Activated T-cell treated with anti-CD3 and anti-CD28 coated beads, Interleukin-2, amount 50 U/mL, for 72 hours (primary cell): ENCODE data around the gene VPS35L. TPM values are rescaled to one million over a fixed set of nuclear protein-coding genes. Genes with fewer than 3 reads are reported as not detected.

Experiments
- ATAC-seq, 2 donors: fragments of 150-1000 bp; cut with Tn5 transposase; replicated peaks in 1 of 2; 2 replicates each; pipeline ENCODE4 v1.10.0; 2021; ENCODE audit warnings: moderate library complexity in 2 of 2, mild to moderate bottlenecking in 1 of 2
- DNase-seq, 2 donors: peaks; one replicate each; pipeline ENCODE4 v3.0.0; 2021 to 2022; ENCODE audit warnings: mixed read lengths in 1 of 2
- H3K27ac Mint-ChIP-seq: one replicate; pipeline ENCODE4 v1.8.0; 2022; ENCODE audit warnings: mild to moderate bottlenecking, moderate library complexity, mixed read lengths
- H3K27me3 Mint-ChIP-seq: one replicate; pipeline ENCODE4 v1.8.0; 2022; ENCODE audit warnings: low read depth, mixed read lengths
- H3K36me3 Mint-ChIP-seq, 2 donors: one replicate each; pipeline ENCODE4 v1.8.0; 2022; ENCODE audit warnings: mixed read lengths in 2 of 2, mild to moderate bottlenecking in 1 of 2; ENCODE audit not compliant: insufficient read depth in 2 of 2
- H3K4me1 Mint-ChIP-seq: one replicate; pipeline ENCODE4 v1.8.0; 2022; ENCODE audit warnings: low read depth, mixed read lengths
- H3K4me3 Mint-ChIP-seq, 2 donors: one replicate each; pipeline ENCODE4 v1.8.0; 2022; ENCODE audit warnings: mild to moderate bottlenecking in 2 of 2, mixed read lengths in 2 of 2, moderate library complexity in 2 of 2
- H3K9me3 Mint-ChIP-seq, 2 donors: one replicate each; pipeline ENCODE4 v1.8.0; 2022; ENCODE audit warnings: mixed read lengths in 2 of 2
- total RNA-seq, 2 donors: library from RNA; stranded (reverse); gene quantifications; one replicate each; pipeline ENCODE4 v1.2.3, GENCODE V29; 2022

The VPS35L gene
- total RNA-seq, 2 donors from 2014 or later: 46.5 to 57.8 TPM

DNA sequence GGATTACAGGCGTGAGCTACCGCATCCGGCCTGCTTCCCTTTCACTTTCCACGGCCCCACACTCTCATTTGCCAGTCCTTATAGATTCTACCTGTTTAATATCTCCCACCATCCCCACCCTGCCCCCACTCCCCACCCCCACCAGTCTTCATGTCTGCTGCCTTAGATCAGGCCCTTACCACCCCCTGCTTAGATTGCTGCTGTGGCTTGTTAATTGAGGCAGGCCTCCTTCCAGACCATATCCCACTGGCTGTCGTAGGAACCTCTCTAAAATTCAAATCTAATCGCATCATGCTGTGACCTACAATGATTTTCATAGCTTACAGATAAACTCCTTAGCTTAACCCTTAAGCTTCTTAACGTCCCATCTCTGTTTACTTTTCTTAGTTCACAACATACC, 167.5 kb downstream of the VPS35L start:
- H3K27ac Mint-ChIP-seq: no peak overlapping the region
- ATAC-seq (no peak), DNase-seq (no peak)
- H3K36me3 Mint-ChIP-seq: no peaks in the 10 kb centered on the region
- no peaks in the 10 kb centered on the region for H3K9me3 Mint-ChIP-seq
- peaks cover 7% of the 10 kb centered on the region for H3K4me1 Mint-ChIP-seq
- no peaks in the 10 kb centered on the region for H3K27me3 Mint-ChIP-seq
- H3K4me3 Mint-ChIP-seq: no peak overlapping the region

DNA sequence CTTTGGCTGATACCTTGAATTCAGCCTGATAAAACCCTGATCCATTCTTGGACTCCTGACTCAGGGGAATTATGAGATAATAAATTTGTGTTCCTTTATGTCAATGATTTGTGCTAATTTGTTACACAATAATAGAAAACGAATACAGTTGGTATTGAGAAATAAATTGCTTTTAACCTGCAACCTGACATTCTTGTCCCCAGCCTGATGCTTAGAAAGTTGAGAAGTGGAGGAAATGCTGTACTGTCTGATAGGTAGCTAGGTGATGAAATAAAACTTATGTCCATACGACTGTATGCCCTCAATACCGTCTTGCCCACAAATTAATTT, 173.1 kb downstream of the VPS35L start:
- no peak overlapping the region for H3K4me3 Mint-ChIP-seq
- ATAC-seq (no peak), DNase-seq (no peak)
- H3K27me3 Mint-ChIP-seq: no peaks in the 10 kb centered on the region
- H3K27ac Mint-ChIP-seq: no peak overlapping the region
- H3K36me3 Mint-ChIP-seq: no peaks in the 10 kb centered on the region
- no peaks in the 10 kb centered on the region for H3K9me3 Mint-ChIP-seq
- H3K4me1 Mint-ChIP-seq: no peaks in the 10 kb centered on the region

DNA sequence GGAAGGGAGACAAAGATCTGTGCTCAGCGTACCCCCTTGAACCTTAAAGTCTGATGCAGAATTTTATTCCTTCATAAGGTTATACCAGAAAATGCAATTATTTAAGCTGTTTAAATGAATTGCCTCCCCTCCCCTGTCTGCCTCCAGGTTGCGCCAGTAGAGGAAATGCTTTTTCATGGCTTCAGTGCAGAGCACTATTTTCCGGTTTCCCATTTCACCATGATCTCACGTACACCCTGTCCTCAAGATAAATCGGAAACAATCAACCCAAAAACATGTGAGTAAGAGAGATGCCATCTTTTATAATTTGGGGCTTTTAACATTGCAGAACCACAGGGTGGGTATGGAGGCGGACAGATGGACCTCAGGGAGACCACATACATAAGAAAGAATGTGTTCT, 178.0 kb downstream of the VPS35L start:
- Mint-ChIP-seq H3K36me3 (no peaks in the 10 kb centered on the region), H3K4me3 (no peak overlapping the region), H3K9me3 (no peaks in the 10 kb centered on the region), H3K27me3 (no peaks in the 10 kb centered on the region), H3K27ac (no peak overlapping the region), H3K4me1 (no peaks in the 10 kb centered on the region)
- ATAC-seq (no peak), DNase-seq (no peak)

- ATAC-seq (no peak), DNase-seq (no peak)
- H3K36me3 Mint-ChIP-seq: no peaks in the 10 kb centered on the region
- no peak overlapping the region for H3K4me3 Mint-ChIP-seq
- no peaks in the 10 kb centered on the region for H3K4me1 Mint-ChIP-seq
- H3K27me3 Mint-ChIP-seq: no peaks in the 10 kb centered on the region
- H3K9me3 Mint-ChIP-seq: no peaks in the 10 kb centered on the region
- H3K27ac Mint-ChIP-seq: no peak overlapping the region
These were observed 179.8 kb downstream of the VPS35L start for GRCh38 chr16:19735074-19735867.

GRCh38 chr16:19737306-19738038, 182.0 kb downstream of the VPS35L start:
- Mint-ChIP-seq H3K4me1 (no peaks in the 10 kb centered on the region), H3K27me3 (no peaks in the 10 kb centered on the region), H3K9me3 (no peaks in the 10 kb centered on the region), H3K36me3 (no peaks in the 10 kb centered on the region), H3K4me3 (no peak overlapping the region), H3K27ac (no peak overlapping the region)
- no peak for ATAC-seq
- no peak for DNase-seq

- H3K27ac Mint-ChIP-seq: no peak overlapping the region
- H3K36me3 Mint-ChIP-seq: no peaks in the 10 kb centered on the region
- no peaks in the 10 kb centered on the region for H3K4me1 Mint-ChIP-seq
- H3K27me3 Mint-ChIP-seq: no peaks in the 10 kb centered on the region
- H3K9me3 Mint-ChIP-seq: no peaks in the 10 kb centered on the region
- DNase-seq: no peak
- ATAC-seq: no peak
- no peak overlapping the region for H3K4me3 Mint-ChIP-seq
These were observed 185.9 kb downstream of the VPS35L start for GRCh38 chr16:19741354-19741753.

DNA sequence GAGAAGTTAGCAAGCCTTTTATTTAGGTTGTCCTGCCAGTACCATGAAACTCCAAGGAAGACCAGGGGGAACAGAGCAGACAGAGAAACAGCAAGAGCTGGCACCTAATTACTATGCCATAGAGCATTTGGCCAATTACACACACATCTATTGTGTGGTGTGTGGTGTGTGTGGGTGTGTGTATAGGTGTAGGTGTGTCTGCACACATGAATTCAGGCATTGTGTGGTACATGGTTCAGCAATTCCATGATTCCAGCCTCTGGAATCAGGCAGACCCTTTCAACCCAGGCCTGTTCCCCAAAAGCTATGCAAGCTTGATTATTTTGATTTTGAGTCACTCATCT, 188.3 kb downstream of the VPS35L start:
- DNase-seq (no peak), ATAC-seq (no peak)
- Mint-ChIP-seq H3K4me3 (no peak overlapping the region), H3K27me3 (no peaks in the 10 kb centered on the region), H3K36me3 (no peaks in the 10 kb centered on the region), H3K4me1 (no peaks in the 10 kb centered on the region), H3K9me3 (no peaks in the 10 kb centered on the region), H3K27ac (no peak overlapping the region)

DNA sequence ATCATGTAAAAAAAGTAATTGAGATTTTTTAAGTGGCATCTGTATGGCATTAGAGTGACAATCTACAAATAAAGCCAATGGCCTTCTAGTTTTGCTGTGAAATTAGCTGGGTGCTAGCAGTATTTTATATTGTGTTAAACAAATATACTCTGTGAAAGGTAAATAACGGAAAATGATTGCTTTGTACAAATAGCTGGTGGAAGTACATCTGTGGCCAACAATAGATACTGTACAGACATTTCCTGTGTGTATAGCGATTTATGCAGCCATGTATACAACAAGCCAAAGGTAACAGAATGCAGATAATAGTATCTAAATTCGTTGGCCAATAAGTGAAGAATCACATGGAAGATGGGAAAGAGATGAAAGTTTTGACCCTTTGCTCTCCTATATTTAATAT, 189.2 kb downstream of the VPS35L start:
- Mint-ChIP-seq H3K27me3 (no peaks in the 10 kb centered on the region), H3K4me1 (no peaks in the 10 kb centered on the region), H3K27ac (no peak overlapping the region), H3K36me3 (no peaks in the 10 kb centered on the region), H3K9me3 (no peaks in the 10 kb centered on the region), H3K4me3 (no peak overlapping the region)
- no peak for DNase-seq
- no peak for ATAC-seq

DNA sequence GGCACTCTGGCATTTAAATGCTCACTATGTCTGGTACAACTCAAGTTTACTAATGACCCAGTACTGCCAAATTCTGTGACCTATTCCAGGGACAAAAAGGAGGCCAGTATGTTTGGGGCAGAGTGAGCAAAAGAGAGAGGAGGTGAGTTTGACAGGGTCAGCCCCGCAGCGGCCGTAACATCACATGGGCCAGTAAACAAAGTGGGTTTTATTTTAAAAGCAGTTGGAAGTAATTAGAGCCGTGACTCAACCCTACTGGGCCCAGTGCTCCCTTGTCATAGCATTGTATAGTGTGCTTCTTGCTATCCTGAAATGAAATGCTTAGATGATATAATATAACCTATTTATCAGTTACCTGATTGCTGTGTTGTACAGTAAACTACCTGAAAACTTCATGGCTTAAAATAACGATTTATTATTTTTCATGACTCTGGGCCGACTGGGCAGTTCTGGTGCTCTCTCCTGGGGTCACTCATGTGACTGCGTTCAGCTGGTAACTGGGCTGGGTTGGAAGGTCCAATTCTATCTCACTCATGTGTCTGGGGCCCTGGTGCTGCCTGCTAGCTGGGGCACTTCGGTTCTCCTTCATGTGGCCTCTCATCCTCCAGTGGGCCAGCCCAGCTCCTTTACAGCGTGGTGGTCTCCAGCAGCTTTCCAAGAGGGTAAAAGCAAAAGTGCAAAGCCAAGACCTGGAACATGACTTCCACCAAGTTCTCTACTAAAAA, 189.9 kb downstream of the VPS35L start:
- DNase-seq: no peak
- no peak for ATAC-seq
- H3K9me3 Mint-ChIP-seq: no peaks in the 10 kb centered on the region
- H3K4me3 Mint-ChIP-seq: no peak overlapping the region
- no peaks in the 10 kb centered on the region for H3K27me3 Mint-ChIP-seq
- H3K4me1 Mint-ChIP-seq: no peaks in the 10 kb centered on the region
- H3K36me3 Mint-ChIP-seq: no peaks in the 10 kb centered on the region
- no peak overlapping the region for H3K27ac Mint-ChIP-seq

GRCh38 chr16:19746561-19746960, 191.1 kb downstream of the VPS35L start:
- Mint-ChIP-seq H3K27ac (no peak overlapping the region), H3K36me3 (no peaks in the 10 kb centered on the region), H3K4me1 (no peaks in the 10 kb centered on the region), H3K9me3 (no peaks in the 10 kb centered on the region), H3K27me3 (no peaks in the 10 kb centered on the region), H3K4me3 (no peak overlapping the region)
- no peak for ATAC-seq
- no peak for DNase-seq

- no peaks in the 10 kb centered on the region for H3K27me3 Mint-ChIP-seq
- no peak overlapping the region for H3K27ac Mint-ChIP-seq
- ATAC-seq (no peak), DNase-seq (no peak)
- H3K4me1 Mint-ChIP-seq: no peaks in the 10 kb centered on the region
- H3K9me3 Mint-ChIP-seq: no peaks in the 10 kb centered on the region
- no peak overlapping the region for H3K4me3 Mint-ChIP-seq
- H3K36me3 Mint-ChIP-seq: no peaks in the 10 kb centered on the region
These were observed 193.1 kb downstream of the VPS35L start for GRCh38 chr16:19748389-19749168.

GRCh38 chr16:19749571-19750080, 194.1 kb downstream of the VPS35L start:
- Mint-ChIP-seq H3K27me3 (no peaks in the 10 kb centered on the region), H3K4me1 (no peaks in the 10 kb centered on the region)
- no peak for ATAC-seq

More at GRCh38 chr16:19749571-19750080, 194.1 kb downstream of the VPS35L start:
- no peak for DNase-seq
- no peaks in the 10 kb centered on the region for H3K9me3 Mint-ChIP-seq
- no peak overlapping the region for H3K4me3 Mint-ChIP-seq
- H3K27ac Mint-ChIP-seq: no peak overlapping the region
- no peaks in the 10 kb centered on the region for H3K36me3 Mint-ChIP-seq
